ENCODE measurements around the gene MACROD2.

DNA sequence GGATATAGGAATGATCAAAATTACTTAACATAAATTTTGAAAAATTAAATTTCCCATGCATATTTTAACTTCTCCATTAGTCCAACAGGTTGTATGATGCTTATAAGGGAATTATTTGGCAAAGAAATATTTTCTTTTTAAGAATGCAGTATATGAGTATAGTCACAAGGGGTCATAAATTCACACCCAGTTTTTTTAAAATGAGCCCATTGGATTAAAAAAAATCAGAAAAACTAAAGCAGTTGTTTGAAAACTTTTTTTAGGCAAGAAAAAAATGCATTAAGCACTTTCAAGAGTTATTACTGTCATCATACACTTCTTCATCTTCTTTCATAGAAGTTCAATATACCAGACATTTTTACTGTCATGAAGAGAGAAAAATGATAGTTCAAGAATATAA is 746.3 kb downstream of the MACROD2 start:
- TF ChIP-seq CTCF (IDR thresholded peaks at IDR 0.05) (no peak), POLR2A (IDR thresholded peaks at IDR 0.05) (no peak), POLR2AphosphoS5 (IDR thresholded peaks at IDR 0.05) (no peak)

All from suprapubic skin (tissue), 4 donors.